HG03442 (cell line): ENCODE measurements around the gene HPS1.

Experiments used
- ATAC-seq: cut with Tn5 transposase; IDR thresholded peaks from one replicate; pipeline ENCODE4 v1.9.1; 2021; ENCODE audit warnings: mild to moderate bottlenecking, moderate library complexity; ENCODE audit not compliant: unreplicated experiment

The HPS1 gene

DNA sequence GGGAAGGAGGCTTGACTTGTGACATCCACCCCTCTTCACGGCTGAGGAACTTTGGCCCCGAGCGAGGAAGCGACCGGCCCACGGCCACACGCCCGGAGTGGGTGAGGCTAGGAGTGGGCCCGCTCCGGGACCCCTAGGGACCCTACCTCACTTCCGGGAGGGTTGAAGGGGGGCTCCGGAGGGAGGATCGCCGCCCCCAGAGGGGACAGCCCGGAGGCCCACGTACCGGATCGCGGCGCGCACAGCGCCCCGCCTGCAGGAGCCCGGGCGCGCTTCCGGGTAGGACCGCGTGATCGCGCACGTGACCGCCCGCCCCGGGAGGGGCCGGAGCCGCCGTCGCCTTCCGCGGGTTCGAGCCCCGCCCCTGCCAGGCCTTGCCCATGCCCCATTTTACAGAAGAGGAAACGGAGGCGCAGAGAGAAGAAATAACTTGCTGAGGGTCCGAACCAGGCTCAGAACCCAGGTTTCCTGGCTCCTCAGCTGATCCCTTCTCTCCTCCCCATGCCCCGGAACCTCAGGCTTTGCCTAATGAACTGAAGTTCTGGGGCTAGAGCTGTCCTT is at the start of gene HPS1:
Gene HPS1 (minus strand): TSS at position 275 of the 561 bp plus-strand sequence. CDS start 3,695 bp downstream, outside the sequence.
- ATAC-seq, result peak; percentile 90

GRCh38 chr10:98492763-98493162 is 46.0 kb upstream of the HPS1 start:
- no peak for ATAC-seq

- no peak for ATAC-seq
Observed at GRCh38 chr10:98489561-98490481, 43.1 kb upstream of the HPS1 start.

GRCh38 chr10:98488669-98489430 is 42.1 kb upstream of the HPS1 start:
- no peak for ATAC-seq

DNA sequence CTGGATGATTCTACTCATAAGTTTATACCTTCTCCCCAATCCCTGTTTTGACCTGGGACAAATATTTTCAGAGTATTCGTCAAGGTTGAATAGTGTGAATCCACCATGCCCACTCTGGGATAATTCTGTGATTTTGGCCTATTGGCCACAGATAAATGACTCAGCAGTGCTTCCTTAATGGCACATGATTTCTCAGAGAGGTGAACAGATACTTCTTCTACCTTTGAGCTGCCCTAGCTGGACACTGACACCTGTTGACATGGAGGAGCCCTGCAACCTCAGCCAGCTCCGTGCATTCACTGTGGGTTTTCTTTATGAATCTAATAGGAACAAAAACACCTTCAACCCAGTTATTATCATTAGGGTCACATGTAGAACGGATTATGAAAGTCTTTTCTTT is 40.9 kb upstream of the HPS1 start:
- ATAC-seq, result no peak

- ATAC-seq, result no peak
Observed at GRCh38 chr10:98486421-98486820, 39.7 kb upstream of the HPS1 start.

DNA sequence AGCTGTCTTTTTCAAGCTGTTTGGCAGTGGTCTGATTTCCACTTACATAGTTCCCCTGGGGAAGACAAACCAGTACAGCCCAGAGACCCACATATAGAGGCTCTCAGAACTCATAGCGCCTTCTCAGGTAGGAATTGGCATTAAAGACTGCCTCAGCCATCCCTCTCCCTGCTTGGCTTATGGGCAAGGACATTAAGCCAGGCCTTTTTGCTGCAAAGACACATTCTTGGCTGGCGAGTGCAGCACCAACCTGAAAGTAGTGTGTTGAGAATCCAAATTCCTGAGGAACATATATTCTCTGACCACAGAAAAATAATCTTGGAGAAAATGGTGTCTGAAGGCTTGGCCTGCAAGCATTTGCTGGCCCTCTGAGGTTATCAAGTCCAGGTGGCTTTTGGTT is 39.2 kb upstream of the HPS1 start:
- no peak for ATAC-seq

GRCh38 chr10:98483658-98484057 is 36.9 kb upstream of the HPS1 start:
- no peak for ATAC-seq

GRCh38 chr10:98482096-98482495 is 35.4 kb upstream of the HPS1 start:
- ATAC-seq, result no peak

DNA sequence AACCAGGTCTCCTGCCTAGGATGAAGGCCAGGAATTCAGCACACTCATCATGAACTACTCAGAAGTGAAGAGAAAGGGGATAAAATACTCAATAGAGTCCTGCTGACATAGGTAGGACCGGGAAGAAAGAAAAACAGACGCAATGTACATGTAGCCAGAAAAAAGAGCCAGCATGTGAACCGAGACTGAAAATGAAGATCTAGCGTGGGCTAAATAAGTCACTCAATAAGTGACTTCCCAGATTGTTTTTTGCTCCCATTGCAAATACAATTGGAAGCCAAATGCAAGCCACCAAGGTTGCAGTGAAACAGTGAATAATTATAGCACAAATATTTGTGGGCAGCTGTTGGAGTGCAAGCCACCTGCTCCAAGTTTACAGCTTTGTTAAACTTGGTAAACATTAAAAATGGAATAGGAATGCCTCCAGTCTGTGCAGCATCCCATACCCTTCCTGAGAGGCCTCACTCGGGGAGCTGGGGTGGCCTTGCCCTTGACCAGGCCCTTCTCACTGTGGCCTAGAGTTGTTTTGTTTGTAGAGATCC is 34.7 kb upstream of the HPS1 start:
- no peak for ATAC-seq

- ATAC-seq, result peak; percentile 45
Observed at GRCh38 chr10:98478430-98479222, 31.9 kb upstream of the HPS1 start.

- ATAC-seq, result no peak
Observed at GRCh38 chr10:98477861-98478260, 31.1 kb upstream of the HPS1 start.

GRCh38 chr10:98474628-98475027 is 27.9 kb upstream of the HPS1 start:
- peak; percentile 62 for ATAC-seq

DNA sequence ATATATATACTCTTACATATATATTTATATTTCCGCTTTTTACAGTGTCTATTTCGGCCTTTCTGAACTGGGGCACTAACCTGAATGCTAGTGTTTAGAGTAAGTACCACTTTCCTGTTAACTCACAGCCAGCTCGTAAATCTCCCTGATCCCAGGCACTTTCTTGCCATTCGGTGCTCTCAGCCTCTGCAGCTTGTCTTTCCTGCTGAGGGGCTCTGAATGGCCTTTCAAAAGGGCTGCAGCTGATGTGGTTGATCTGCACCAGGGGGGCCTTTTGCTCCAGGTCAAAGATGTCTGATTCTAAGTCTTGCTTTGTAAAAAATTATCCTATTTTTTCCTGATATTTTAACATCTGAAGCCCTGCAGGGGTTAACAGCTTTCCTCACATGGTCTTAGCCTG is 25.5 kb upstream of the HPS1 start:
- ATAC-seq, result no peak

DNA sequence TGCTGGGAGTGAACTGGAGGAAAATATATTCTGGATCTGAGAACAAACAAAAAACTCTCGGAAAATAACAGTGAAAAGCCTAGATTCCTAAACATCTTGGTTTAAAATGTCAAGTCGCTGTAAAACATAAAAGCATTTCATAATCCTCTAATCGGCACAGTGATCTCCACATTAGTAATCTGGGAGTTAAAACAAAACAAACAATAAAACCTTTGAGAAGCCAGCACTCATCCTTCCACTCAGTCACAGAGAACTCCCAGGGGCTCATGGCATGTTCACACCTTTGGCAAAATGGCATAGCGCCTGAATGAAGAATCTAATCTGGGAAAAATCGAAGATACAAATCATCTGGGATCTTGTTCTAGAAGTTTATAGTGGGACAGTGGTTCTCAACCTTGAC is 24.1 kb upstream of the HPS1 start:
- ATAC-seq, result no peak

GRCh38 chr10:98469001-98469931 is 22.5 kb upstream of the HPS1 start:
- no peak for ATAC-seq

DNA sequence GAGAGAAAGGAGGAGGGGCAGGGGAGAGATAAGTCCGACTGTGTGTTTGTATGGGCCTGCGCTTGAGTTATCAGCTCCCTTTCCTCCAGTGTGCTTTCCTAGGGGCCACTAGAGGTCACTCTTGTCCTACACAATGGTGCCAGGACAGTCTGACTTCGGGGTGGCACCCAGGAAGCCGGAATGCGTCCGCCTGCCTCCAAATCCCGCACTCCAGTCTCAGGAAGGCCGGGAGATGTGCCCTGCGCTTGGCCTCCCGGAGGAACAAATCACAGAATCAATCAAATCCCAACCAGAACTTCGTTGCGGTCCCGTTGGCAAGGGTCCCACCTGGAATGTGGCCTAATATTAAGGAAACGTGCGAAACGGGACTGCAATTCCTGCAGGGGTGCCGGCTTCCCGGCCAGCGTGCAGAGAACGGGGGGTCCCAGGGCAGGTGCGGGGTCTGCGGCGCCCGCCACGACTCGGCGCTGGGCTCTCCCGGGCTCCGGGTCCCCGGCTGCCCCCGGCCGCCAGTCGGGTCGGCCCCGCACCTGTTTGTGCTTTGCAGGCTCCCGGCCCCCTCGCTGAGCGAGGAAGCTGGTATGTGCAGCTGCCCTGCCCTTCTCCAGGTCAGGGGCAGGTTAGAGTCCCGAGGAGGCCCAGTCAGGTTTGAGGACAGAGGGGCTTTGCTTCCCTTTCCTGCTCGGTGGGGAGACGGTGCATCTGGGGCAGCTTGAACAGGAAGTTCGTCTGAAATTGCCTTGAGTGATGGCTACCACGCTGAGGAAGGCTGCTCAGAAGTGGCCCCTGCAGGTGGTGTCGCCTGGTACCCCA is 21.0 kb upstream of the HPS1 start:
- ATAC-seq, result peak; percentile 89

DNA sequence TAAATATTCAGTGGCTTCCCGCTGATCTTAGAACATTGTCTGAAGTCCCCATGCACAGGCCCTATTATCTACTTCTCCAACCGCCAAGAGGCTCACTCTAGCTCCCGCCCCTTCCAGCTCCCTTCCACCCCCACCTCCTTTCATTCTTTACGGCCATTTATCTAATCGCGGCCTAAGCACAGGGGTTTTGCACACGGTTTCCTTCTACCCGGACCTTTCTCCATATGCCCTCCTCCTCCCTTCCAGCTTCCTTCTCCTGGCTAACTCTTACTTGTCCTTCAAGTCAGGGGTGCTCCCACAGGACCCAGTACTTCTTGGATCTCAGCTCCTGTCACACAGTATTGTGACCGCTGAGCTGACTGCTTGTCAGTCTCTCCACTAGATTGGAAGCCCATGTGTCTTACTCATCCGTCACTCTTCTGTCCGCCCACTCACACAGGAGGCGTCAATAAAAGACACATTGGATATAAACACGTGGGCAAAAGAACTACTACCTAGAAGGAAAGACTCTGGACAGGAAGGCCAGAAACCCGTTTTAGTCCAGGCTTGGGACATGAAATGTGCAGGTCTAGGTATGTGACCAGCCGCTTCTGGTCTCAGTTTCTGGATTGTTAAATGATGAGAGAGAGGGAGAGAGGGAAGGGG is 20.2 kb upstream of the HPS1 start:
- ATAC-seq, result no peak
